GM12878 (cell line): ENCODE data around the gene KRT75. TPM values are rescaled to one million over a fixed set of nuclear protein-coding genes. Genes with fewer than 3 reads are reported as not detected.

Source experiments
- ATAC-seq: fragments of 200-7000 bp; cut with Tn5 transposase; 3 replicates; pipeline ENCODE4 v1.9.1; 2020; ENCODE audit warnings: mild to moderate bottlenecking, moderate library complexity
- BruUV-seq: library from RNA; stranded (reverse); fragments of 400-500 nt; replicated peaks from 2 replicates; lab custom pipeline; 2021; lab: Mats Ljungman, UMichigan
- CTCF ChIA-PET: fragments of 300-600 bp; sonication (Branson Sonifier 250); formaldehyde crosslinking; extraction: SDS; loops from one replicate; lab custom pipeline; 2021; ENCODE audit warnings: inconsistent platforms; lab: Yijun Ruan, JAX
- POLR2A ChIA-PET: fragments of 350-600 bp; formaldehyde crosslinking; extraction: SDS; loops from one replicate; lab custom pipeline; 2021; ENCODE audit warnings: inconsistent platforms; lab: Charles Lee
- RAD21 ChIA-PET: fragments of 300-600 bp; sonication (Branson Sonifier 250); formaldehyde crosslinking; loops from one replicate; lab custom pipeline; 2023; ENCODE audit warnings: antibody characterized with exemption; ENCODE audit not compliant: unreplicated experiment; lab: Charles Lee
- SMC1A ChIA-PET: fragments of 300-600 bp; sonication (Branson Sonifier 250); formaldehyde crosslinking; loops from one replicate; lab custom pipeline; 2023; ENCODE audit not compliant: unreplicated experiment, uncharacterized antibody; lab: Charles Lee
- DNase-seq: peaks from one replicate; pipeline ENCODE4 v3.0.0-alpha.2; 2011; ENCODE audit warnings: low read depth, low spot score
- FAIRE-seq: peaks from 3 replicates; lab custom pipeline; 2011; peaks lifted over from hg19 to GRCh38; lab: Jason Lieb, UNC
- H2AFZ ChIP-seq: 2 replicates; pipeline ENCODE4 v1.6.0; 2011; ENCODE audit warnings: low read depth, low read length, control low read depth; ENCODE audit not compliant: control insufficient read depth
- H3K27ac ChIP-seq: 2 replicates; pipeline ENCODE4 v1.5.1; 2011; ENCODE audit warnings: control low read depth; ENCODE audit not compliant: control insufficient read depth, insufficient read depth
- H3K27me3 ChIP-seq, 2 experiments: replicated peaks in 1 of 2; 2 replicates each; pipeline versions ENCODE4 v1.6.0 to v1.6.1; 2011; ENCODE audit warnings: low read length in 1 of 2; ENCODE audit not compliant: control insufficient read depth in 2 of 2, insufficient read depth in 2 of 2
- H3K36me3 ChIP-seq, 2 experiments: 2 replicates each; pipeline ENCODE4 v1.5.1; 2011; ENCODE audit warnings: low read length in 1 of 2; ENCODE audit not compliant: control insufficient read depth in 2 of 2, insufficient read depth in 2 of 2
- H3K4me1 ChIP-seq: 2 replicates; pipeline ENCODE4 v1.6.1; 2011; ENCODE audit warnings: mild to moderate bottlenecking, low read length, moderate library complexity, mixed read lengths; ENCODE audit not compliant: control insufficient read depth, insufficient read depth
- H3K4me2 ChIP-seq: 2 replicates; pipeline ENCODE4 v1.6.0; 2011; ENCODE audit warnings: control low read depth; ENCODE audit not compliant: control insufficient read depth, insufficient read depth
- H3K4me3 ChIP-seq: fragments of 200-600 bp; sonication (generic); 2 replicates; pipeline ENCODE4 v1.5.1; 2016
- H3K79me2 ChIP-seq: 2 replicates; pipeline ENCODE4 v1.6.0; 2011; ENCODE audit warnings: low read length; ENCODE audit not compliant: control insufficient read depth, insufficient read depth
- H3K9ac ChIP-seq: 2 replicates; pipeline ENCODE4 v1.8.0; 2011; ENCODE audit warnings: low read length, control low read depth, mixed read lengths; ENCODE audit not compliant: control insufficient read depth, insufficient read depth
- H3K9me3 ChIP-seq: replicated peaks from 3 replicates; pipeline ENCODE4 v1.5.1; 2011; ENCODE audit warnings: mild to moderate bottlenecking, low read length; ENCODE audit not compliant: control insufficient read depth, insufficient read depth
- H4K20me1 ChIP-seq: 2 replicates; pipeline ENCODE4 v1.6.0; 2011; ENCODE audit not compliant: control insufficient read depth, insufficient read depth
- ELK1 ChIP-seq: IDR thresholded peaks from 2 replicates; pipeline ENCODE4 v1.6.1; 2012; ENCODE audit warnings: low read depth, low read length, improper control_type of control experiment
- ESRRA ChIP-seq: IDR thresholded peaks from 2 replicates; pipeline ENCODE4 v1.6.1; 2012; ENCODE audit warnings: mild to moderate bottlenecking, low read length, improper control_type of control experiment
- FOXK2 ChIP-seq: fragments of 450-650 bp; IDR thresholded peaks from 2 replicates; pipeline ENCODE4 v1.6.1; 2017; ENCODE audit warnings: mild to moderate bottlenecking, moderate library complexity
- GATAD2B ChIP-seq: fragments of 450-650 bp; conservative IDR thresholded peaks from 2 replicates; pipeline ENCODE4 v1.6.1; 2017; ENCODE audit warnings: low read depth, mild to moderate bottlenecking, moderate library complexity
- HDAC6 ChIP-seq: fragments of 200-600 bp; sonication (generic); IDR thresholded peaks from one replicate; pipeline ENCODE4 v1.8.0; 2017; ENCODE audit warnings: antibody characterized with exemption; ENCODE audit not compliant: unreplicated experiment
- IKZF1 ChIP-seq: fragments of 450-650 bp; conservative IDR thresholded peaks from 2 replicates; pipeline ENCODE4 v1.6.1; 2017; ENCODE audit warnings: antibody characterized with exemption, mild to moderate bottlenecking
- IRF4 ChIP-seq: IDR thresholded peaks from 2 replicates; pipeline ENCODE4 v1.6.1; 2011; ENCODE audit warnings: low read depth, low read length
- LARP7 ChIP-seq: fragments of 450-650 bp; IDR thresholded peaks from 2 replicates; pipeline ENCODE4 v1.6.1; 2017; ENCODE audit warnings: mild to moderate bottlenecking
- MEF2A ChIP-seq: IDR thresholded peaks from 2 replicates; pipeline ENCODE4 v1.6.1; 2011; ENCODE audit warnings: low read depth, mild to moderate bottlenecking, low read length, moderate library complexity; ENCODE audit not compliant: insufficient read depth
- MEF2B ChIP-seq: fragments of 450-650 bp; IDR thresholded peaks from 2 replicates; pipeline ENCODE4 v1.6.1; 2018; ENCODE audit warnings: mild to moderate bottlenecking, moderate library complexity; ENCODE audit not compliant: partially characterized antibody, poor library complexity, severe bottlenecking
- MTA3 ChIP-seq: IDR thresholded peaks from 2 replicates; pipeline ENCODE4 v1.6.1; 2012; ENCODE audit warnings: low read length, inconsistent platforms, borderline replicate concordance
- MYB ChIP-seq: fragments of 150-350 bp; IDR thresholded peaks from 2 replicates; pipeline ENCODE4 v1.6.1; 2014; ENCODE audit warnings: mild to moderate bottlenecking, low read depth, low read length, borderline replicate concordance
- NBN ChIP-seq: fragments of 450-650 bp; IDR thresholded peaks from 2 replicates; pipeline ENCODE4 v1.6.1; 2016
- PML ChIP-seq: IDR thresholded peaks from 2 replicates; pipeline ENCODE4 v1.6.1; 2012; ENCODE audit warnings: low read length, inconsistent platforms
- RFX5 ChIP-seq: IDR thresholded peaks from 2 replicates; pipeline ENCODE4 v1.6.1; 2011; ENCODE audit warnings: low read depth, low read length, improper control_type of control experiment
- SREBF1 ChIP-seq: IDR thresholded peaks from 2 replicates; pipeline ENCODE4 v1.6.1; 2012; ENCODE audit warnings: mild to moderate bottlenecking, low read length
- ZNF24 ChIP-seq: fragments of 450-650 bp; IDR thresholded peaks from 2 replicates; pipeline ENCODE4 v1.6.1; 2017; ENCODE audit warnings: antibody characterized with exemption, mild to moderate bottlenecking
- ZSCAN29 ChIP-seq: fragments of 450-650 bp; IDR thresholded peaks from 2 replicates; pipeline ENCODE4 v1.6.1; 2017; ENCODE audit warnings: mild to moderate bottlenecking, moderate library complexity
- ZZZ3 ChIP-seq: IDR thresholded peaks from 2 replicates; pipeline ENCODE4 v1.6.1; 2011; ENCODE audit warnings: low read depth; ENCODE audit not compliant: control insufficient read depth, insufficient read length
- WGBS: methylation state at CpG from one replicate; pipeline ENCODE4 v1.1.6; 2016; ENCODE audit warnings: low lambda C conversion rate; ENCODE audit not compliant: insufficient replicate concordance, insufficient coverage; ENCODE audit errors: missing lambda C conversion rate; 5-methylcytosine and 5-hydroxymethylcytosine counted together
- in situ Hi-C: fragments of 300-500 bp; cut with MboI; formaldehyde crosslinking; loops from 9 replicates; pipeline ENCODE4 v1.14.3; 2018; ENCODE audit warnings: mixed read lengths
- intact Hi-C: fragments of 100-400 bp; cut with micrococcal nuclease; formaldehyde crosslinking; loops from one replicate; pipeline ENCODE4 v1.14.2; 2022; ENCODE audit not compliant: unreplicated experiment
- polyA plus RNA-seq, 11 experiments: library from polyadenylated mRNA; depleted of rRNA in 4 of 11; unstranded in 6 of 11; stranded (reverse) in 5 of 11; fragments of >200 nt; fragmentation: Nextera tagmentation in 4 of 11; fragmentation: Illumina TruSeq in 1 of 11; extraction: Ambion mirVana in 4 of 11; extraction: Trizol in 1 of 11; gene quantifications; 1 replicate in 1 of 11; 2 replicates in 10 of 11; pipeline versions ENCODE4 v1.2.1 to v1.2.3, GENCODE V29; 2011 to 2016; ENCODE audit warnings: inconsistent platforms in 2 of 11, missing spikeins in 2 of 11, low read depth in 1 of 11
- total RNA-seq, 4 experiments: library from RNA; depleted of rRNA in 3 of 4; stranded (reverse); fragments of >200 nt in 3 of 4; fragmentation: Illumina TruSeq in 1 of 4; extraction: Trizol in 1 of 4; gene quantifications; 2 replicates each; pipeline versions ENCODE4 v1.2.1 to v1.2.3, GENCODE V29; 2013 to 2021

The KRT75 gene
- total and polyA plus RNA-seq, 10 of the 15 experiments (the other 5 are each of a cell fraction or from before 2014, with no cell fraction given): not detected

- Histone ChIP-seq H3K9me3 (no peaks in the 10 kb centered on the region), H3K27me3 (peaks cover 0 to 1% of the 10 kb centered on the region in 2 experiments; a peak in 2 of 4 replicates), H4K20me1 (no peaks in the 10 kb centered on the region), H2AFZ (no peak overlapping the region), H3K9ac (no peak overlapping the region), H3K4me3 (no peak overlapping the region), H3K4me1 (no peaks in the 10 kb centered on the region), H3K27ac (no peak overlapping the region), H3K4me2 (no peak overlapping the region), H3K36me3 (no peaks in the 10 kb centered on the region), H3K79me2 (no peaks in the 10 kb centered on the region)
- no TSS peak for BruUV-seq
- intact Hi-C loops: no loop called here
- ChIA-PET POLR2A (no interaction called here), RAD21 (no interaction called here), SMC1A (no interaction called here), CTCF (no interaction called here)
- 42% methylated on average over 12 of the region's 12 CpGs for WGBS
- in situ Hi-C loops: no loop called here
- TF ChIP-seq ZNF24: no peak
- TF ChIP-seq HDAC6: no peak
- ATAC-seq (no peak), FAIRE-seq (no peak), DNase-seq (no peak)
These were observed 580 bp downstream of the KRT75 start for GRCh38 chr12:52433501-52434080.

- Histone ChIP-seq H3K36me3 (no peaks in the 10 kb centered on the region), H3K9me3 (no peaks in the 10 kb centered on the region), H3K4me2 (no peak overlapping the region), H3K4me1 (no peaks in the 10 kb centered on the region), H4K20me1 (no peaks in the 10 kb centered on the region), H3K9ac (no peak overlapping the region), H3K4me3 (no peak overlapping the region), H2AFZ (no peak overlapping the region), H3K79me2 (no peaks in the 10 kb centered on the region), H3K27ac (no peak overlapping the region), H3K27me3 (peaks cover 0 to 1% of the 10 kb centered on the region in 2 experiments; a peak in 1 of 4 replicates)
- no TSS peak for BruUV-seq
- RAD21 ChIA-PET: no interaction called here
- in situ Hi-C loops: no loop called here
- POLR2A ChIA-PET: no interaction called here
- TF ChIP-seq IKZF1: no peak
- no peak for TF ChIP-seq ESRRA
- no peak for TF ChIP-seq MYB
- no peak for TF ChIP-seq GATAD2B
- no peak for TF ChIP-seq FOXK2
- TF ChIP-seq IRF4: no peak
- TF ChIP-seq MEF2B: no peak
- TF ChIP-seq NBN: no peak
- no peak for TF ChIP-seq SREBF1
- TF ChIP-seq LARP7: no peak
- TF ChIP-seq ZSCAN29: no peak
- no peak for TF ChIP-seq MTA3
- TF ChIP-seq PML: no peak
- no peak for TF ChIP-seq MEF2A
- TF ChIP-seq RFX5: no peak
- no peak for TF ChIP-seq ELK1
- TF ChIP-seq ZZZ3: no peak
- no peak for ATAC-seq
- CTCF ChIA-PET: no interaction called here
- WGBS: 63% methylated on average over 6 of the region's 6 CpGs
- intact Hi-C loops: no loop called here
- SMC1A ChIA-PET: no interaction called here
- no peak for DNase-seq
- FAIRE-seq: no peak
These were observed 1.5 kb downstream of the KRT75 start for GRCh38 chr12:52432559-52433207.
